ENCODE results near the gene KMT5B.

KMT5B gene

GRCh38 chr11:68226421-68226820 is 13.3 kb upstream of the KMT5B start:
- Histone ChIP-seq H3K36me3 (no peaks in the 10 kb centered on the region), H3K27me3 (no peaks in the 10 kb centered on the region; the same call in 1 of the 2 replicates), H3K4me1 (no peaks in the 10 kb centered on the region), H3K4me3 (ENCODE audit: low read depth, low read length) (no peak overlapping the region), H3K9me3 (peaks cover 2% of the 10 kb centered on the region; the same call in 1 of the 2 replicates)
- DNase-seq, result no peak
- TF ChIP-seq, protein P1, sequence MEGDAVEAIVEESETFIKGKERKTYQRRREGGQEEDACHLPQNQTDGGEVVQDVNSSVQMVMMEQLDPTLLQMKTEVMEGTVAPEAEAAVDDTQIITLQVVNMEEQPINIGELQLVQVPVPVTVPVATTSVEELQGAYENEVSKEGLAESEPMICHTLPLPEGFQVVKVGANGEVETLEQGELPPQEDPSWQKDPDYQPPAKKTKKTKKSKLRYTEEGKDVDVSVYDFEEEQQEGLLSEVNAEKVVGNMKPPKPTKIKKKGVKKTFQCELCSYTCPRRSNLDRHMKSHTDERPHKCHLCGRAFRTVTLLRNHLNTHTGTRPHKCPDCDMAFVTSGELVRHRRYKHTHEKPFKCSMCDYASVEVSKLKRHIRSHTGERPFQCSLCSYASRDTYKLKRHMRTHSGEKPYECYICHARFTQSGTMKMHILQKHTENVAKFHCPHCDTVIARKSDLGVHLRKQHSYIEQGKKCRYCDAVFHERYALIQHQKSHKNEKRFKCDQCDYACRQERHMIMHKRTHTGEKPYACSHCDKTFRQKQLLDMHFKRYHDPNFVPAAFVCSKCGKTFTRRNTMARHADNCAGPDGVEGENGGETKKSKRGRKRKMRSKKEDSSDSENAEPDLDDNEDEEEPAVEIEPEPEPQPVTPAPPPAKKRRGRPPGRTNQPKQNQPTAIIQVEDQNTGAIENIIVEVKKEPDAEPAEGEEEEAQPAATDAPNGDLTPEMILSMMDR (IDR thresholded peaks at IDR 0.05; ENCODE audit: low read depth, low read length), result no peak

GRCh38 chr11:68224606-68225005 is 11.5 kb upstream of the KMT5B start:
- no peaks in the 10 kb centered on the region for H3K4me1 ChIP-seq
- DNase-seq, result no peak
- H3K27me3 ChIP-seq, result no peaks in the 10 kb centered on the region; the same call in 1 of the 2 replicates
- TF ChIP-seq, protein P1 (IDR thresholded peaks at IDR 0.05; ENCODE audit: low read depth, low read length), result no peak
- no peak overlapping the region for H3K4me3 ChIP-seq (ENCODE audit: low read depth, low read length)
- H3K9me3 ChIP-seq, result peaks cover 2% of the 10 kb centered on the region; the same call in 1 of the 2 replicates
- no peaks in the 10 kb centered on the region for H3K36me3 ChIP-seq

DNA sequence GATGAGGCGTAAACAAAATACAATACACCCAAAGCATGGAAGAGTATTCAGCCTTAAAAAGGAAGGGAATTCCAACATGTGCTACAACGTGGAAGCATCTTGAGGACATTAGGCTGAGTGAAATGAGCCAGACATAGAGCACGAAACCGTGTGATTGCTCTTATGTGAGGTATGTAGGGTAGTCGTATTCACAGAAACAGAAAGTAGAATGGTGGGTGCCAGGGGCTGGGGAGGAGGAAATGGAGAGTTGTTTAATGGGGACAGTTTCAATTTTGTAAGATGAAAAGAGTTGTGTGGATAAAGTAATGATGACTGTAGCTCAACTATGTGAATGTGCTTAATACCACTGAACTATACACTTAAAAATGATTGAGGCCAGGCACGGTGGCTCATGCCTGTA is 10.2 kb upstream of the KMT5B start:
- H3K36me3 ChIP-seq, result no peaks in the 10 kb centered on the region
- TF ChIP-seq, protein P1 (IDR thresholded peaks at IDR 0.05; ENCODE audit: low read depth, low read length), result no peak
- H3K9me3 ChIP-seq, result no peaks in the 10 kb centered on the region
- no peak for DNase-seq
- H3K4me1 ChIP-seq, result no peaks in the 10 kb centered on the region
- no peaks in the 10 kb centered on the region; the same call in 1 of the 2 replicates for H3K27me3 ChIP-seq
- no peak overlapping the region for H3K4me3 ChIP-seq (ENCODE audit: low read depth, low read length)

DNA sequence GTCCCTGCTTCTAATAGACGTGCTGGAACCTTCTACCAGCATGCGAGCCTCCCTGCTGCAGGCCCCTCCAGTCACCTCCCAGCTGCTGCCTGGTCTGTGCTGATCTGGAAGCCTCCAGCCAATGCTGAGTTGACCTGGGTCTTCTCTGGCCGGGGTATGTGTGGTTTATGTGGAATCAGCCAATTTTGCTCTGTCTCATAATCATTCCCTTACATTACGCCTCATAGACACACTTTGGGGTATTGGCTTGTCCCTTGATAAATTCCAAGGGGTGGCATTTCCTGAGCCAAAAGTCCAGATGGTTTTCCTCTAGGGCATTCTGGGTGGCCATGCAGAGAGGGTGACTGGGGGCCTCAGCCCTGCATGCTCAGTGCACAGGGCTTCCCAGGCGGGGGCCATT is 8.3 kb upstream of the KMT5B start:
- no peaks in the 10 kb centered on the region for H3K4me1 ChIP-seq
- no peaks in the 10 kb centered on the region; the same call in 1 of the 2 replicates for H3K27me3 ChIP-seq

GRCh38 chr11:68216171-68216938 is 3.3 kb upstream of the KMT5B start:
- Histone ChIP-seq H3K27me3 (no peaks in the 10 kb centered on the region), H3K9me3 (no peaks in the 10 kb centered on the region), H3K4me3 (ENCODE audit: low read depth, low read length) (no peak overlapping the region), H3K4me1 (no peaks in the 10 kb centered on the region), H3K36me3 (no peaks in the 10 kb centered on the region)
- TF ChIP-seq, protein P1 (IDR thresholded peaks at IDR 0.05; ENCODE audit: low read depth, low read length), result no peak
- DNase-seq, result no peak

More for the DNA sequence above, 8.3 kb upstream of the KMT5B start:
- H3K9me3 ChIP-seq, result no peaks in the 10 kb centered on the region
- H3K36me3 ChIP-seq, result no peaks in the 10 kb centered on the region
- H3K4me3 ChIP-seq (ENCODE audit: low read depth, low read length), result no peak overlapping the region
- TF ChIP-seq, protein P1 (IDR thresholded peaks at IDR 0.05; ENCODE audit: low read depth, low read length), result no peak
- no peak for DNase-seq

GRCh38 chr11:68215524-68216170 is 2.6 kb upstream of the KMT5B start:
- no peaks in the 10 kb centered on the region for H3K27me3 ChIP-seq

More at GRCh38 chr11:68215524-68216170, 2.6 kb upstream of the KMT5B start:
- no peak for DNase-seq
- Histone ChIP-seq H3K36me3 (no peaks in the 10 kb centered on the region), H3K4me1 (no peaks in the 10 kb centered on the region), H3K4me3 (ENCODE audit: low read depth, low read length) (no peak overlapping the region), H3K9me3 (no peaks in the 10 kb centered on the region)
- TF ChIP-seq, protein P1 (IDR thresholded peaks at IDR 0.05; ENCODE audit: low read depth, low read length), result no peak

All from BE2C (cell line).